Kidney (tissue), 14 donors: ENCODE data around the gene LCN2. TPM values are rescaled to one million over a fixed set of nuclear protein-coding genes. Genes with fewer than 3 reads are reported as not detected.
A peak's percentile ranks its signal among the peaks of the same experiment; 100 is the strongest.

Experiments
- DNase-seq, 5 donors: peaks; one replicate each; pipeline ENCODE4 v3.0.0-alpha.2; 2013 to 2020
- FAIRE-seq: peaks from 2 replicates; lab custom pipeline; 2012; peaks lifted over from hg19 to GRCh38; lab: Jason Lieb, UNC
- H3K27ac ChIP-seq, 2 donors: one replicate each; pipeline ENCODE4 v1.7.0; 2013; ENCODE audit warnings: low read depth in 2 of 2, low read length in 2 of 2, inconsistent platforms in 1 of 2
- H3K27me3 ChIP-seq: one replicate; pipeline ENCODE4 v1.7.1; 2013; ENCODE audit warnings: low read length, inconsistent platforms; ENCODE audit not compliant: control insufficient read depth, insufficient read depth
- H3K36me3 ChIP-seq, 3 donors: one replicate each; pipeline versions ENCODE4 v1.7.0 to v1.7.1; 2013; ENCODE audit warnings: low read length in 3 of 3, control low read depth in 1 of 3, inconsistent platforms in 1 of 3; ENCODE audit not compliant: insufficient read depth in 3 of 3, control insufficient read depth in 2 of 3
- H3K4me1 ChIP-seq, 3 donors: one replicate each; pipeline versions ENCODE4 v1.7.0 to v1.7.1; 2013; ENCODE audit warnings: low read length in 3 of 3, inconsistent platforms in 1 of 3, low read depth in 1 of 3; ENCODE audit not compliant: control insufficient read depth in 2 of 3, insufficient read depth in 2 of 3
- H3K4me3 ChIP-seq, 3 donors: one replicate each; pipeline versions ENCODE4 v1.7.0 to v1.8.1; 2013; ENCODE audit warnings: low read length in 3 of 3, control low read depth in 1 of 3, inconsistent platforms in 1 of 3
- H3K9ac ChIP-seq, 3 donors: one replicate each; pipeline versions ENCODE4 v1.7.0 to v1.7.1; 2013; ENCODE audit warnings: low read length in 3 of 3, control low read depth in 1 of 3, inconsistent platforms in 1 of 3
- H3K9me3 ChIP-seq, 3 donors: one replicate each; pipeline versions ENCODE4 v1.7.0 to v1.7.1; 2013; ENCODE audit warnings: low read length in 3 of 3, control low read depth in 1 of 3, inconsistent platforms in 1 of 3; ENCODE audit not compliant: control insufficient read depth in 2 of 3, insufficient read depth in 1 of 3
- intact Hi-C: fragments of 100-400 bp; cut with DNase I; formaldehyde crosslinking; loops from one replicate; pipeline ENCODE4 v1.11.1; 2022
- polyA plus RNA-seq: library from polyadenylated mRNA; stranded (reverse); fragments of 350-450 nt; fragmentation: Illumina TruSeq; extraction: RNeasy Lipid Tissue Mini Kit (QIAGEN cat#74804); gene quantifications from one replicate; pipeline ENCODE4 v1.2.3, GENCODE V29; 2014; ENCODE audit warnings: low read depth, low replicate concordance; ENCODE audit not compliant: insufficient read depth
- total RNA-seq: library from RNA; stranded (reverse); fragmentation: NEBNext Ultra II Directional; extraction: Animal tissue kit (Norgen Biotek cat#: 25700); gene quantifications from one replicate; pipeline ENCODE4 v1.2.1, GENCODE V29; 2021
- TF ChIP-seq, protein P1 (sequence below): IDR thresholded peaks from 3 replicates; pipeline ENCODE4 v1.5.1; 2012; ENCODE audit warnings: mild to moderate bottlenecking, moderate library complexity, borderline replicate concordance; ENCODE audit not compliant: insufficient read depth; ENCODE audit errors: extremely low read depth
- donor health status: control.
- donor health status: control.
- donor health status: control.
- donor health status: control.
- donor health status: control.
- donor health status: DM: yes; HTN: yes; CAD: no.
- donor health status: Normal renal cell carcinoma (clear cell type).

Gene LCN2
- total and polyA plus RNA-seq, 2 donors from 2014 or later = 8.2 to 198 TPM

DNA sequence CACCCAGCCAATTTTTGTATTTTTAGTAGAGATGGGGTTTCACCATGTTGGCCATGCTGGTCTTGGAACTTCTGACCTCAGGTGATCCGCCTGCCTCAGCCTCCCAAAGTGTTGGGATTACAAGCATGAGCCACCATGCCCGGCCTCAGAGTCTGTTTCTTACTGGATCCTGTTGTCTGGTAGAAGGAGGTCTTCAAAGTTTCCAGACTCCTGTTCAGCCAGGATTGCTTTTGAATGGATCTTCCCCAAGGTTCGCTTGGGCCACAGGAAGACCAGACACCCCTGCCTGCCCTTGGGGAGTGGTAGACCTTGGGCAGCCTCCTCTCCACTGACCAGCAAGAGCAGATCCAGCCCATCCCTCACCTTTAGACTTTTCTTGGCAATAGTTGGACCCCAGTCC lies 7.6 kb upstream of the LCN2 start:
- FAIRE-seq = no peak

DNA sequence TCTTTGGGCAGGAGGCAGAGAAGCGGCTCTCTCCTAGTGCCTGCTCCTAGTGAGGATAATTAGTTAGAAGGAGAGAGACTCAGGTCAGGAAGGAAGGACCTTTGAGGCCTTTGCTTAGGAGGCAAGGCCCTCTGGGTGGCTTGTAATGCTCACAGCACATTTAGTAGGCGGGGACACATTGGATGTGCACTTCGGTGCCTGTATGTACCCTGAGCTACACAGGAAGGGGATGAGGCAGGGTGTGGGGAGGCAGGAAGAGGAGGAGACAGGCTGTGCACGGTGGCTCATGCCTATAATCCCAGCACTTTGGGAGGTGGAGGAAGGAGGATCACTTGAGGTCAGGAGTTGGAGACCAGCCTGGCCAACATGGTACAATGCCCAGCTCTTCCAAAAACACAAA lies 7.2 kb upstream of the LCN2 start:
- DNase-seq (no peak), FAIRE-seq (no peak)
- TF ChIP-seq, protein P1, sequence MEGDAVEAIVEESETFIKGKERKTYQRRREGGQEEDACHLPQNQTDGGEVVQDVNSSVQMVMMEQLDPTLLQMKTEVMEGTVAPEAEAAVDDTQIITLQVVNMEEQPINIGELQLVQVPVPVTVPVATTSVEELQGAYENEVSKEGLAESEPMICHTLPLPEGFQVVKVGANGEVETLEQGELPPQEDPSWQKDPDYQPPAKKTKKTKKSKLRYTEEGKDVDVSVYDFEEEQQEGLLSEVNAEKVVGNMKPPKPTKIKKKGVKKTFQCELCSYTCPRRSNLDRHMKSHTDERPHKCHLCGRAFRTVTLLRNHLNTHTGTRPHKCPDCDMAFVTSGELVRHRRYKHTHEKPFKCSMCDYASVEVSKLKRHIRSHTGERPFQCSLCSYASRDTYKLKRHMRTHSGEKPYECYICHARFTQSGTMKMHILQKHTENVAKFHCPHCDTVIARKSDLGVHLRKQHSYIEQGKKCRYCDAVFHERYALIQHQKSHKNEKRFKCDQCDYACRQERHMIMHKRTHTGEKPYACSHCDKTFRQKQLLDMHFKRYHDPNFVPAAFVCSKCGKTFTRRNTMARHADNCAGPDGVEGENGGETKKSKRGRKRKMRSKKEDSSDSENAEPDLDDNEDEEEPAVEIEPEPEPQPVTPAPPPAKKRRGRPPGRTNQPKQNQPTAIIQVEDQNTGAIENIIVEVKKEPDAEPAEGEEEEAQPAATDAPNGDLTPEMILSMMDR = no peak
- intact Hi-C loops = no loop called here
- Histone ChIP-seq H3K9ac (no peak overlapping the region), H3K4me1 (no peaks in the 10 kb centered on the region), H3K4me3 (no peak overlapping the region), H3K27ac (no peak overlapping the region), H3K36me3 (no peaks in the 10 kb centered on the region), H3K27me3 (no peaks in the 10 kb centered on the region), H3K9me3 (no peaks in the 10 kb centered on the region)

More for the DNA sequence above, 7.6 kb upstream of the LCN2 start:
- peak in 1 of 5 donors; percentile 26 for DNase-seq
- Histone ChIP-seq H3K9me3 (no peaks in the 10 kb centered on the region), H3K36me3 (no peaks in the 10 kb centered on the region), H3K4me1 (no peaks in the 10 kb centered on the region), H3K27ac (no peak overlapping the region), H3K9ac (no peak overlapping the region), H3K4me3 (no peak overlapping the region), H3K27me3 (no peaks in the 10 kb centered on the region)
- intact Hi-C loops = no loop called here
- TF ChIP-seq, protein P1 = no peak

DNA sequence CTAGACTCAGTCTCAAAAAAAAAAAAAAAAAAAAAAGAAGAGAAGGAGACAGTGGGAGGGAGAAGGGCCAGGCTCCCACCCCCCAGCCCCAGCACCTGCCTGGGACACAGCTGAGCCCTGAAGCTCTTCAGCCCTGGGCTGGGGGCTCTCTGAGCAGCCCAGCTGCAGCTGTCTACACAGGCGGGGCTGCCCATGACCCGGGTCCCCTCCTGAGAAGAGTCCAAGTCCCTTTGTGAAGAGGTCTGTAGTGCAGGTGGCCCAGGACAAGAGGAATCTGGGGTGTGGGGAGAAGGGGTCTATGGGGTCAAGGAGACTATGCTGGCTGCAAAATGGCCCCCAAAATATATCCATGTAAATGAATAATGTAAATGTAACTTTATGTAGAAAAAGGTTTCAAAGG lies 6.7 kb upstream of the LCN2 start:
- intact Hi-C loops = no loop called here
- FAIRE-seq = no peak

More for the DNA sequence above, 6.7 kb upstream of the LCN2 start:
- DNase-seq = no peak
- Histone ChIP-seq H3K9ac (no peak overlapping the region), H3K27me3 (no peaks in the 10 kb centered on the region), H3K9me3 (no peaks in the 10 kb centered on the region), H3K4me1 (no peaks in the 10 kb centered on the region), H3K27ac (no peak overlapping the region), H3K4me3 (no peak overlapping the region), H3K36me3 (no peaks in the 10 kb centered on the region)
- TF ChIP-seq, protein P1 = no peak
